SIG-M5 treated with dmso at 0.1 percent for 504 hours (cell line): ENCODE results near the gene NUMB.

Experiments
- DNase-seq: peaks from one replicate; lab custom pipeline; 2025; ENCODE audit not compliant: unreplicated experiment; lab: John Stamatoyannopoulos, UW

NUMB gene

DNA sequence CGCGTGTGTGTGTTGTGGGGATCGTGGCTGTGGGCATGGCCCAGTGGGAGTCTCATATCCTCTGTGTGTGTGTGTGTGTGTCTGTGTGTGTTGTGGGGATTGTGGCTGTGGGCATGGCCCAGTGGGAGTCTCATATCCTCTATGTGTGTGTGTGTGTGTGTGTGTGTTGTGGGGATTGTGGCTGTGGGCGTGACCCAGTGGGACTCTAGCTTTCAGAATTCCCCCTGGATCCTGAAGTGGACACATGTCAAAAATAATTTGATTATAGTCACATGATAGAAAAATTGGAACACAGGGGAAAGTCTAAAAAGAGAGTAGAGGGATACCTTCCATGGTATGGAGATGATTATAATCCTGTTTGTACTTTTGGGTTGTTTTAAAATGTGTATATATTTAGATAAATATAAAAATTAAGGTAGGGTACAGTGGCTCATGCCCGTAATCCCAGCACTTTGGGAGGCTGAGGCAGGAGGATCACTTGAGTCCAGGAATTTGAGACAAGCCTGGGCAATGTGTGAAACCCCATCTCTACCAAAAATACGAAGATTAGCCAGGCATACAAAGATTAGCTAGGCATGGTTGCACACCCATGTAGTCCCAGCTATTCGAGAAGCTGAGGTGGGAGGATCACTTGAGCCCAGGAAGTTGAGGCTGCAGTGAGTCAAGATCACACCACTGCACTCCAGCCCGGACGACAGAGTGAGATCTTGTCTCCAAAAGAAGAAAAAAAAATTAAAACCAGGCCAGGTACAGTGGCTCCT lies 210.1 kb downstream of the NUMB start:
- DNase-seq, result no peak

GRCh38 chr14:73246387-73247150 lies 211.8 kb downstream of the NUMB start:
- DNase-seq, result no peak

- peak; percentile 46 for DNase-seq
These were observed 212.6 kb downstream of the NUMB start for GRCh38 chr14:73245480-73246325.

DNA sequence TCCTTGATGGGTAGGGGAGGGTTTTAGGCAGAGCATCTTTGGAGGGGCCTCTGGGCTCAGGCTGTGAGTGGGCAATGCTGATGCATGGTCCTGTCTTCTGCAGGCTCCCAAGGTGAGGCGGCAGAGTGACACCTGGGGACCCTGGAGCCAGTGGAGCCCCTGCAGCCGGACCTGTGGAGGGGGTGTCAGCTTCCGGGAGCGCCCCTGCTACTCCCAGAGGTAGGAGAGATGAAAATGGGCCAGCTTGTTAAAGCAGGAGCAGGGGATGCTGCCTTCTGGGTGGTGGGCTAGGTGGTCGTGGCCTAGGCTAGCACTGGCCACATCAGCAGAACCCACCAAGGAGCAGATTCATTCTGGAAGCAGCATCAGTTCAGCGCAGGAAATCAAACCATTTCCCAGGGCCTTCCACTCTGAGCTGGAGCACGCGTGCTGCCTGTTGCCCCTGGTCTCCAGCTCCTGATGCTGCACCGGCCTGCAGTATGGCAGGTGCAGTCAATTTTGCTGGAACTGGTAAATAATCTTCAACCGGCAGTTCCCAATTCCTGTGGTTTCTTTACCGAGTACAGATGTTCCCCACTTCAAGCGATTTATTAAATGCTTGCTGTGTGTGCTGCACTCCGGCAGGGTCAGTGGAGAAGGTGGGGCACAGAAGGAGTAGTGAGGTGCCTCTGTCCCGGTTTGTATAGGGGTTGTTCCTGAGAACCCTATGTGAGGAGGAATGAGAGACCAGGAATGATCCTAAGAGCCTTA lies 213.6 kb downstream of the NUMB start:
- no peak for DNase-seq

DNA sequence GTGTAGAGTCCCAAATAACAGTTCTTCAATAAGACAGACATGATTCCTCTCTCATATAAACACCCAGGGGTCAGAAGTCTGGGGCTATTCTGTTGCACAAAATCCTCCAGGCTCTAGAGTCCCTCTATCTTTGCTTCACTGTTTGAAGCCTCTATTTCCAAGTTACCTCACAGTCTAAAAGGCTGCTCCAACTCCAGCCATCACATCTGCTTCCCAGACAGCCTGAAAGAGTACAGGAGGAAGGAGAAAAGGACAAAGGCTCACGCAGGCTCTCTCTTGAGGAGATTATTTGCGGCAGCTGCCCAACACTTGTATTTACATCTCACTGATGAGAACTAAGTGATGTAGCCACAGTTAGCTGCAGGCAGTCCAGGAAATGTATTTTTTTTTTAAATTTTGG lies 214.6 kb downstream of the NUMB start:
- DNase-seq, result no peak

DNA sequence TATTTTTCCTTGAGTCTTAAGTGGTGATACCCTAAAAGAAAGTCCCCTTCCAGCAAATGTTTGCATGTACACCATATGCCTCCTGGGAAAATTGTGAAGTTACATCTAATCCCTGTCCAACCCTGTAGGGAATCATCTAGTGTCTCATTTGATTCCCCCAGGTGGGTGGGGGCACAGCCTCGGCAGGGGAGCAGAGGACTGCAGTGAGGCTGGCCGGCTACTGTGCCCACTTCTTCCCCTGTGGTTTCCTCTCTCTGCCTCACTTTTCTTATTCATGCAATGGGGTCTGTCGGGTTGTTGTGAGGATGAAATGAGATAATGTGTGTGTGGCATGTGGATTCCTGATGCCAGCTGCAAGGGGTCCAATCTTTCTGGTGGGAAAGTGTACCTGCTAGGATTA lies 215.0 kb downstream of the NUMB start:
- DNase-seq, result no peak

GRCh38 chr14:73242357-73242901 lies 215.9 kb downstream of the NUMB start:
- peak; percentile 10 for DNase-seq

DNA sequence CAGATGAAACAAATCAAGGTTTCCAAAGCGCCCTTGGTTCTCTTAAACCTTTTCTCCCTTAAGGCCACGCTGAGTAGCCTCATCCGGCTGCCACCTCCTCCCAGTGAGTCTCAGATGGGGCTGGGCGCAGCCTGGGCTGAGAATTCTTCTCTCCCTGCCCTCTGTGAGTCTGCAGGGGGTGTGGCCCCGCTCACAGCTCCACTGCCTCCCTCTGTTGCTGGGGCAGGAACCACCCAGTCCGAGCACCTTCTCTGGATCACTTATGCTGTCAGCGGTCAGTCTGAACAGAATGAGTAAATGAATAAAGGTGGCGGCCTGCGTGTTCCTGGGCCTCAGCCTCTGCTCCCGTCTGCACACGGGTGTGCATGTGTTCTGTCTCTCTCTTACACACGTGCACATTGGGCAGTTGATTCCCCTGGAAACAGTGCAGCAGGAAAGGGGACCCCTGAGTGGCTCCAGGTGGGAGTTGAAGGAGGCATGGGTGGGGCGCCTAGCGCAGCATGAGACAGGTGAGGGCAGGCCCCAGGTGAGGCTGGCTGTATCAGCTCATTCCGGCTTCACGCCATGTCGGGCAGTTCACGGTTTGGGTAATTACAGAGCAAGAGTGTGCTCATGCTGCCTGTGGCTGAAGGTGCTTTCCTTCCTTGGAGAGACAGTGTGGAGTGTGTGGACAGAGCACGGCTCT lies 216.7 kb downstream of the NUMB start:
- no peak for DNase-seq

DNA sequence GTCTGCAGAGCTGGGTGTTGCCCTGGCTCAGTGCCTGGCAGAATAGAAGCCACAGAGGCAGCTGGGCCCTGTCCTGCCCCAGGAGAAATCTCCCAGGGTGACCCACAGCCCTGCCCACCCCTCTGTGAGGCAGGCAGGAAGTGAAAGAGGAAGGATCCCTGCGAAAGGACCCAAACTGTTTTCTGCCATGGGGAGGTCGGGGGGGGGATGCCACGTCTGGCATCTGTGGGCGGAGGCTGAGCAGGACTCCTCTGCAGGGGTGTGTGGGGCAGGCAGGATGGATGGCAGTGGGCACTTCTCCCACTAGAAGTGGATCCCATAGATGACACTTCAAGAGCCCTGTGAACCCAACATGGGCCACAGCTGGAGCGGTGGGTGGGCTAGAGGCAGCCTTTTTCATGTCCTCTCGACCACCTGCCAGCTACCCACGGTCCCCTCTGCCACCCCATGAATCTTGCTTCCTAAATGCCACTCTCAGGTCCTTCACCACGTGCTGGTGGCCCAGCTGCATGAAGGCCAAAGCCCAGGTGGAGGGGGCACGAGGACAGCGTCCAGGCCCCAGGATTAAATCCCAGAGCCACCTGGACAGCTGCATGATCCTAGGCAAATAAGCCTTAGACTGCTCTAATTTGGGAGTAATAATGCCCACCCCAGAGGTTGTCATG lies 217.4 kb downstream of the NUMB start:
- DNase-seq, result peak; percentile 60

DNA sequence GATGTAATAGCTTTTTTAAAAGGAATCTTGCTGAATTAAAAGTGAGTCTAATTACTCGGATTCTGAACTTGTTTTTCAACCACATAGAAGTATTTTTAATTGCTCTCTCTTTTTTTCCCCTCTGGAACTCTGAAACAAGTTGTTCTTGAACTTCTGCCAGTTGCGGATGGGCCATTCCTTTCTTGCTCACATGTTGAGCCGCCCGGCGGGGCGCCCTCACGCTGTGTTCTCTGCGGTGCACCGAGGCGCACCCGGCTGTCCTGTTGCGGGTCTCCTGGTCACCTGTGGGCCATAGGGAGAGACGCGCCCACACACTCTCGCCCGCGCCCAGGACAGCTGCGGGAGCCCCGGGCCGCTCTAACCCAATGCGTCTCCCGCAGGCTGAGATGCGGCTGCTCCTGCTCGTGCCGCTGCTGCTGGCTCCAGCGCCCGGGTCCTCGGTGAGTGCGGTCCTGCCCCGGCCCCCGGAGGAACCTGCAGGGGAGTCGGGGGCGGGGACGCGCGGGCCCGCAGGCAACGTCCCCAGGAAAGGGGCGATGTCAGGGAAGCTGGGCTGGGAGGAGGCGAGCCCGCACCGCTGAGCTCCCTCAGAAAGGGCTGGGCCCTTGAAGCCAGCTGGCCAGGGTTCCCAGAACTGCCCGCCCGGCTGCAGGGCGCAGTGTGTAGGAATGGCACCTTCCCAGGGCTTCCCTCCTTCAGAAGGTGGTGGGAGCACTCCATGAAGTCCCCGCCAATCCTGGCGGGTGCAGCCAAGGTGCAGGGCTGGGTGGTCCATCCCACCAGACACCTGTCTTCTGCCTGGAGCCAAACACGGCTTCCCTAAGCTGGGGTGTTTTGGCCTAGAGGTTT lies 218.7 kb downstream of the NUMB start:
- DNase-seq, result no peak

GRCh38 chr14:73238941-73239340 lies 219.4 kb downstream of the NUMB start:
- no peak for DNase-seq

- peak; percentile 20 for DNase-seq
These were observed 219.9 kb downstream of the NUMB start for GRCh38 chr14:73238424-73238852.

DNA sequence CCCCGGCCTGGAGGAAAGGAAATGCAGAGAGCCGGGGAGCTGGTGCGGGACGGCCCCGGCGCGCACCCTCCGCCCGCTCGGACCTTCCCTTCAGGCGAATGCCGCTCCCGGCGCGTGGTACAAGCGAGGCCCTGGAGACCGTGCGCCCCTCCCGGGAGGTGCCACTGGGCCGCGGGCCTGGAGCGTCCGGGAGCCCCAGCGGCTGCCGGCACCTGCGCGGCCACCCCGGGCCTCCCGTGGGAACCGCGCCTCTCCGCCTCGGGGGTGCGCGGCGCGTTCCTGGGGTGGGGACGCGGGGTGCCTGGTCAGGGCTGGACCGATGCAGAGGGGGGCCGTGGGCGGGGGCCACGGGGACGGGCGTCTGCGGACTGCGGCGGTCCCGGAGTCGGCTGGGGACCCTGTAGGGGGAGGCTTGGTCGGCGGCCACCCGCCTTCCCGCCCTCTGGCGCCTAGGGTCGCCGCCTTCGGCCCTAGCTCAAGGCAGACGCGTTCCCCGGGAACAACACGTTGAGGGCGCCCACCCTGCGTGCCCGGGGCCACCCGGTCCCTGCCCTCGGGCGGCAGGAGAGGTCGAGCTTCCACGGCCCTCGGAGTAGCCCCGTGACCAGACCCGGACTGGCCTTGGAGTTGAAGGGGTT lies 220.4 kb downstream of the NUMB start:
- no peak for DNase-seq

DNA sequence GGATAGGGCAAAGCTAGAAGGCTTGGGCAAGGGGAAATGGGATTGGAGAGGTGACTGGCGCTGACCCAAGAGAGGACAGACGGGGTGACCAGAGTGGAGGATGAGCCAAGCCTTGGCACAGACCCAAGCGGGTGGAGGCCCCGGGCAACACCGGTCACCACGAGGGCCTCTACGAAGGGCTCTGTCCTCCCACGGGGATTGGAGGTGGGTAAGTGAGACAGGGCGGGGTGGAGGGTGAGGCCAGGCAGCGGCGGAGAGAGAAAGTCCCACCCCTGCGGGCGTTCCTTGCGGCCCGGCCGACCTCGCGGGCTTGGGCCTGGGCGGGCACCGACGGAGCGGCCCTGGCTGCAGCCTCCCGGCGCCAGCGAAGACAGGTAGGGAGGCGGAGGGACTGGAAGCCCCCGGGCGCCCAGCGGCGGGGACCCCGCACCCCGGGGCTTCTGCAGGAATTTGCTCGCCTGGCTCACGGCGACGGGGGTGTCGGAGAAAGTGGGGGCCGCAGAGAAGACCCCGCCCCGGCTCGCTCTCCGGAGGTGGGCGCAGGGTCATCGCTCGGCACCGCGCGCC lies 221.0 kb downstream of the NUMB start, which contains the start of gene PAPLN:
Gene PAPLN, plus strand, starts transcription at position 288 of the 567 bp plus-strand sequence. CDS start 2,273 bp downstream, outside the sequence.
- no peak for DNase-seq

GRCh38 chr14:73236752-73237218 lies 221.6 kb downstream of the NUMB start:
- no peak for DNase-seq

- no peak for DNase-seq
These were observed 222.2 kb downstream of the NUMB start for GRCh38 chr14:73236157-73236556.

- DNase-seq, result no peak
These were observed 222.7 kb downstream of the NUMB start for GRCh38 chr14:73235531-73236155.
